ENCODE results near the gene CLVS2.

The CLVS2 gene

DNA sequence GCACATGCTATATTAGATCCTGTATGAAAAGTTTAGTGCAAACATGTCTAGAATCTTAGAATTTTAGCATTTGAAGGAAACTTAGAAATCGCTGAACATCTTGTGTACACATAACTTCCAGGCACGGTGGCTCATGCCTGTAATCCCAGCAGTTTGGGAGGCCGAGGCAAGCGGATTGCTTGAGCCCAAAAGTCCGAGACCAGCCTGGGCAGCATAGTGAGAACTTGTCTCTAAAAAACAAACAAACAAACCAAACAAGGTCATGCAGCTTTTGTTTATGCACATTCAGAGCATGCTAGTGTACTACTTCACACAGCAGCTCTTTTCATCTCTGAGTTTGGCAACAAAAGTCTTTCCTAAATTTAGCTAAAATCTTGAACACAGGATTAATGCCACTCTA is 32.2 kb downstream of the CLVS2 start:
- no peak for DNase-seq

DNA sequence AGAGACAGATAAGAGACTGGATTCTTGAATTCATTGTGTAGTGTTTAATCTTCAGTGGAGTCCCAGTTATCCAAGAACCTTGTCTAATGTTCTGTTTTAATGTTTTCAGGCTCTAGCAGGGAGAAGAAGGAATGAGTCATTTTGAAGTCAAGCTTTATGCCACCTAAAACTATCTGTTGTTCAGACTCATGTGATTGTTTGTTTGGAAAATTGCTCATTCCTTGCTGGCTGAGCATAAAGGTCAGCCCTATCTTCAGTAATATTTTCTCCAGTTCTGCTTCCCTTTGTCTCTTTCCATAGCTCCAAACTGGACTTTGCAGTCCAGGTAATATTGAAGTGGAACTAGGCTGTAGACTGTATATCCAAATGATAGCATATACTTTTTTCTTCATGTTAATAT is 34.2 kb downstream of the CLVS2 start:
- no peak for DNase-seq

GRCh38 chr6:123036648-123037047 is 40.6 kb downstream of the CLVS2 start:
- no peak for DNase-seq

DNA sequence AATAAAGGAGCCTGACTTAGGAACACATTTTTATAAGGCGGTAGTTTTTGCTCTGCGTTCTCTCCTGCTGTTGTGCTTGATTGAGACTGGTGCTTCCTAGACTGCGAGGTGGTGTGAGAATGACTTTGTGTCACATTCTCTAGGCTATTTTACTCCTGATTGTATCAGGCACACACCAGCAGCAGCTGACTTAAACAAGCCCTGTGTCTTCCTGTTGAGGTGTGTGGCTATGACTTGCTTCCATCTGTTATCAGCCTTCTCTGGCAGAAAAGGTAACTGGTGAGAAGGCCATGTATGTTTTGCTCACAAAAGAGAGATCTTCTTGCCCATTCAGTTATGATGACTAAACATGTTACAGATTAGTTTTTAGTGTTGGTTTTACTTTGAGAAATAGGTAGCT is 43.4 kb downstream of the CLVS2 start:
- DNase-seq = no peak

DNA sequence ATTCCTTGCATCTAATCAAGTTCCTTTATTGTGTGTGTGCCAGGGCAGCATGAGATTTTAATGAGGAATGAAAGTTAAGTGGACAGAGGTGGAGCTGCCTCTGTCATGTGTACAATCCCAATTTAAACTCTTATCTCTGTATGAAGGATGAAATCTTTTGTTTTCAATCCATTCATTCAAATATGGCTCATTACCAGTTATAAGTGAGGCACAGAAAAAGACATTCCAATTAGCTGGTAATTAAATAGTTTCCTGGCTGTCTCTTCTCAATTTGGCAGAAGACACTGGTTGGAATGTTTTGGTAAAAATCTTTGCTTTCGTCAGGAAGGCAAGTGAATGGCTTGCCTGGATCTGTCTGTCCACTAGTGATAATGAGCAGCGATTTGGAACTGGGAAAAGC is 46.4 kb downstream of the CLVS2 start:
- DNase-seq = no peak

DNA sequence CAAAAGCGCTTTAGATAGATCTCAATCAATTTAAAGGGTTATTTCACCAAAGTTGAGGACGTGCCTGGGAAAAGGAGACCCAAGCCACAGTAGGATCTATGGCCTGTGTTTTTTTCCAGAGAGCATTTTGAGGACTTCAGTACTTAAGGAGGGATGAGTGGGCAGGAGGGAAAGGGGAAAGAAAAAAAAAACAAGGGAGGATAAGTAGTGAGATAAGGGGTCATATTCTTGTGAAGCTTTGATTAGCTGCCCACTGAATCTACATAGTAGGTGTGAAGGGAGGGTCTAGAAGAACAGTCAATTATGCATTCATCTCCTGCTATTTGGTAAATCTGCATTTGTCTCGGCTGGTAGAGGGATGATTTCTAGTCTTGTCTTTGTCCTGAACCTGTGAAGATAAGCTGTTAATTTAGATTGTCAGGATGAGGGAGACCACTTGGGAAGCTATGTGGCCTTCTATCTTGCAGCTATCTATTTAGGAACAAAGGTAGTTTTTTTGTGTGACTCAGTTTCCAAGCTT is 48.4 kb downstream of the CLVS2 start:
- no peak for DNase-seq

- DNase-seq = no peak
Measured at GRCh38 chr6:123053602-123054225, 57.7 kb downstream of the CLVS2 start.

GRCh38 chr6:123055256-123055655 is 59.2 kb downstream of the CLVS2 start:
- no peak for DNase-seq

GRCh38 chr6:123062670-123063069 is 66.6 kb downstream of the CLVS2 start:
- DNase-seq = no peak

- DNase-seq = no peak
Measured at GRCh38 chr6:123064038-123064437, 68.0 kb downstream of the CLVS2 start.

GRCh38 chr6:123074616-123075015 is 78.6 kb downstream of the CLVS2 start:
- DNase-seq = no peak

GRCh38 chr6:123085403-123085802 is 89.4 kb downstream of the CLVS2 start:
- DNase-seq = no peak

GRCh38 chr6:123089226-123089625 is 93.2 kb downstream of the CLVS2 start:
- DNase-seq = no peak

GRCh38 chr6:123091091-123091895 is 95.3 kb downstream of the CLVS2 start:
- DNase-seq = no peak

DNA sequence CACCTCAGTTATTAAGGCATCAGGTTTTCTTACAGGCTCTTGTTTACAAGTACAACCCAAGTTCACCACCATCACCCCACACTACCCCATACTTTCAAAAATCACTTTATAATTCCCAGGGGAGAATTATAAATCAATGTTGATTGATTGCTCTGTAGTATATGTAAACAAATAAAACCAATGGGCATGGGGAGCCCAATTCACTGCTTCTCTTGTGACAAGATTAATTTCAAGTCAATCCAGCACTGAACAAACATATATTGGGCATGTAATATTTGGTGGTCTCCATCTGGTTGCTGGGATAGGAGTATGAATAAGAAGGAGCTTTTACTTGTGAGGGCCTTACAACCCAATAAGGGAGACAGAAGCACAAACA is 95.8 kb downstream of the CLVS2 start:
- DNase-seq = no peak

GRCh38 chr6:123094795-123095194 is 98.8 kb downstream of the CLVS2 start:
- no peak for DNase-seq

DNA sequence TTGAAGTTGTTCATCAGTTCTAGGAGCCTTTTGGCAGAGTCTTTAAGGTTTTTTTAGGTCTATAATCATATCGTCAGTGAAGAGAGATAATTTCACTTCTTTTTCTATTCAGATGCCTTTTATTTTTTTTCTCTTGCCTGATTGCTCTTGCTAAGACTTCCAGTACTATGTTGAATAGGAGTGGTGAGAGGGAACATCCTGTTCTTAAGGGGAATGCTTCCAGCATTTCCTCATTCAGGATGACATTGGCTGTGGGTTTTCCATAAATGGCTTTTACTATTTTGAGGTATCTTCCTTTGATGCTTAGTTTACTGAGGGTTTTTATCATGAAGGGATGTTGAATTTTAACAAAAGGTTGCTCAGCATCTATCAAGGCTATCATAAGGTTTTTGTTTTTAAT is 109.5 kb downstream of the CLVS2 start:
- no peak for DNase-seq

GRCh38 chr6:123116370-123116769 is 120.3 kb downstream of the CLVS2 start:
- DNase-seq = no peak

- DNase-seq = no peak
Measured at GRCh38 chr6:123117145-123117908, 121.3 kb downstream of the CLVS2 start.

DNA sequence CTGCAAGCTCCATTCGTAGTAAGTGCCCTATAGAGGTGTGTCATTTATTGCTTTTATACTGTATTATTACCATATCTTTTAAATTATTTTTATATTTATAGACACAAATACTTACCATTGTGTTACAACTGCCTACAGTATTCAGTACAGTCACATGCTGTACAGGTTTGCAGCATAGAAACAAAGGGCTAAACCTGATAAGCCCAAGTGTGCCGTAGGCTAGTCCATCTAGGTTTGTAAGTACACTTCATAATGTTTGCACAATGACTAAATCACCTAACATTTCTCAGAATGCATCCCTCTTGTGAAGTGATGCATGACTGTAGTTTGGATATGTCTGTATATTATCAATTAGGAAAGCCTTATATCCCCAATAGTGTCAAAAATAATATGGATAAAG is 122.8 kb downstream of the CLVS2 start:
- no peak for DNase-seq
